ENCODE measurements around the gene OGDH. TPM values are rescaled to one million over a fixed set of nuclear protein-coding genes. Genes with fewer than 3 reads are reported as not detected.
"Not testable (repeated sequence)": the region's sequence is repeated elsewhere in the genome, so short reads cannot be mapped to it uniquely, and the experiment has no call there.

OGDH gene
- total RNA-seq, 6 experiments from 2014 or later = 46.6 to 63.2 (median 55.8) TPM

DNA sequence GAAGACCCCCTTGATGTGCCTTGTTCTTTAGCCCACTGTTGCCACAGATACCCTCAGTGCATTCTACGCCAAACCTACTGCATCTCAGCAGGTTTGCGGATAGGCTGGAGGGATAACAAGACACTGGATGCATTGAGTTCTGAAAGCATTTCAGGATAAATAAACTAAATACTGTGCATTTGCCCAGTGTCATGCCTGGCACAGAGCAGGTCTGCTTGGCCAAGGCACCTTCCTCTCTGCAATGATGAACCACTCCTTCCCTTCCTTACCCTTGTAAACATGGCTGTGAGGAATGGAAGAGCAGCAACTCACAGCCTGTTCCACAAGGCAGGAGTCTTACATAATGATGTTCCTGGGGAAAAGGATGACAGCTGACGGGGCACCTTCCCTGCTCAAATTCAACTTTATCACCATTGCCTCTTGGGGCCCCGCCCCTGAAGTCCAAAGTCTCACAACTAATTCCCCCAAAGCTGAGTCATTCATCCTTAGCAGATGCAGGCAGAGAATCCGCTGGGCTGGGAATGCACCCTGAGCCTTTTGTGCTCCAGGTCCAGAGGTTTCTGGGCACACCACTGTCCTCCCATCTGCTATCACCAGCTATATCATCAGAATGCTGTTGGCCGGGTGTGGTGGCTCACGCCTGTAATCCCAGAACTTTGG is 44.3 kb upstream of the OGDH start:
- H3K4me1 ChIP-seq = peaks cover 0 to 30% (median 9%) of the 10 kb centered on the region in 4 donors
- H3K27me3 ChIP-seq = no peaks in the 10 kb centered on the region
- TF ChIP-seq, protein P1, sequence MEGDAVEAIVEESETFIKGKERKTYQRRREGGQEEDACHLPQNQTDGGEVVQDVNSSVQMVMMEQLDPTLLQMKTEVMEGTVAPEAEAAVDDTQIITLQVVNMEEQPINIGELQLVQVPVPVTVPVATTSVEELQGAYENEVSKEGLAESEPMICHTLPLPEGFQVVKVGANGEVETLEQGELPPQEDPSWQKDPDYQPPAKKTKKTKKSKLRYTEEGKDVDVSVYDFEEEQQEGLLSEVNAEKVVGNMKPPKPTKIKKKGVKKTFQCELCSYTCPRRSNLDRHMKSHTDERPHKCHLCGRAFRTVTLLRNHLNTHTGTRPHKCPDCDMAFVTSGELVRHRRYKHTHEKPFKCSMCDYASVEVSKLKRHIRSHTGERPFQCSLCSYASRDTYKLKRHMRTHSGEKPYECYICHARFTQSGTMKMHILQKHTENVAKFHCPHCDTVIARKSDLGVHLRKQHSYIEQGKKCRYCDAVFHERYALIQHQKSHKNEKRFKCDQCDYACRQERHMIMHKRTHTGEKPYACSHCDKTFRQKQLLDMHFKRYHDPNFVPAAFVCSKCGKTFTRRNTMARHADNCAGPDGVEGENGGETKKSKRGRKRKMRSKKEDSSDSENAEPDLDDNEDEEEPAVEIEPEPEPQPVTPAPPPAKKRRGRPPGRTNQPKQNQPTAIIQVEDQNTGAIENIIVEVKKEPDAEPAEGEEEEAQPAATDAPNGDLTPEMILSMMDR (IDR thresholded peaks at IDR 0.05) = no peak
- TF ChIP-seq POLR2A (IDR thresholded peaks at IDR 0.05) = no peak
- no peaks in the 10 kb centered on the region for H3K9me3 ChIP-seq
- DNase-seq (peak; percentile 52 to 67 (median 52)), ATAC-seq (peak in 3 of 4 donors; percentile 30 to 55 (median 48))
- peaks cover 0 to 27% (median 3%) of the 10 kb centered on the region in 4 donors for H3K36me3 ChIP-seq
- H3K4me3 ChIP-seq = no peak overlapping the region
- WGBS (ENCODE audit: insufficient coverage, low coverage, low lambda C conversion rate, missing lambda C conversion rate) = 57% methylated on average over 7 of the region's 7 CpGs
- peak overlapping the region in 1 of 3 donors; percentile 80 for H3K27ac ChIP-seq
- intact Hi-C loops (cut with DNase I) = loop anchor here (10.0 kb wide), 2 partner anchors 67 to 77 kb away; partner anchors contain the start of gene NUDCD3 (in 1 of the 2)

GRCh38 chr7:44562622-44562962 is 43.8 kb upstream of the OGDH start:
- H3K4me3 ChIP-seq, H3K9me3 ChIP-seq, H3K27me3 ChIP-seq, ATAC-seq: not testable (repeated sequence)
- WGBS (ENCODE audit: insufficient coverage, low coverage, low lambda C conversion rate, missing lambda C conversion rate) = 33% methylated on average over 3 of the region's 8 CpGs
- peaks cover 0 to 30% (median 9%) of the 10 kb centered on the region in 4 donors for H3K4me1 ChIP-seq
- H3K27ac ChIP-seq = peak overlapping the region in 2 of 3 donors; percentile 27 to 80
- intact Hi-C loops (cut with DNase I) = loop anchor here (10.0 kb wide), 2 partner anchors 68 to 78 kb away; partner anchors contain the start of gene NUDCD3 (in 1 of the 2)
- peak in 1 of 3 donors; percentile 21 for DNase-seq
- peaks cover 2 to 32% (median 6%) of the 10 kb centered on the region in 4 donors for H3K36me3 ChIP-seq

DNA sequence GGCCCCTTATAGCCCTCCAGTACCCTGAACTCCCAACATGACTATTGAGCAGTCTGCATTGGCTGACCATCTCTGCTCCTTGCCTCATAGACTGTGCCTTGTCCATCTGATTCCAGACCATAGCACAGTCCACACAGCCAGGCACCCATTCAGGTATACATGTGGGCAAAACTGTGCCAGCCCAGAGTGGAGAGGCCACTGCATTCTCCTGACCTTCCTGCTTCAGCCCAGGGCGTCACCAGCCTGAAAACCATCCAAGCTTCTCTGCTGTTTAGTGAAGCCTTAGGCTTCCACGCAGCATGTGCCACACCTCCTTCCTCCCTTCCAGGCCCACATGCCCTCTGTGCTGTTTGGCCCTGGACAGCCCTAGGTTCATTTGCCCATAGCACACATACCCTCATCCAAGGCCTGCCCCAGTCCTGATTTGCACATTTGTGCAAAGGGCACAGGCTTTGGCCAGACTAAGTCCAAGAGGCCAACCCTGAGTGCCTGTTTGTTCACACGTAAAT is 43.2 kb upstream of the OGDH start:
- Histone ChIP-seq H3K27me3 (no peaks in the 10 kb centered on the region), H3K27ac (peak overlapping the region in 2 of 3 donors; percentile 81 to 88), H3K4me1 (peaks cover 0 to 30% (median 9%) of the 10 kb centered on the region in 4 donors), H3K4me3 (no peak overlapping the region), H3K9me3 (no peaks in the 10 kb centered on the region), H3K36me3 (peaks cover 5 to 38% (median 11%) of the 10 kb centered on the region in 4 donors)
- peak; percentile 76 to 90 (median 84) for ATAC-seq
- 29% methylated on average over 3 of the region's 3 CpGs for WGBS (ENCODE audit: insufficient coverage, low coverage, low lambda C conversion rate, missing lambda C conversion rate)
- intact Hi-C loops (cut with DNase I) = loop anchor here (10.0 kb wide), 2 partner anchors 68 to 78 kb away; partner anchors contain the start of gene NUDCD3 (in 1 of the 2)
- peak; percentile 74 to 96 (median 93) for DNase-seq
- TF ChIP-seq, protein P1 (IDR thresholded peaks at IDR 0.05) = no peak
- no peak for TF ChIP-seq POLR2A (IDR thresholded peaks at IDR 0.05)

GRCh38 chr7:44564606-44565005 is 41.8 kb upstream of the OGDH start:
- Histone ChIP-seq H3K9me3 (no peaks in the 10 kb centered on the region), H3K27ac (peak overlapping the region in 1 of 3 donors; percentile 88), H3K4me1 (peaks cover 0 to 30% (median 9%) of the 10 kb centered on the region in 4 donors), H3K4me3 (no peak overlapping the region), H3K27me3 (no peaks in the 10 kb centered on the region), H3K36me3 (peaks cover 11 to 52% (median 21%) of the 10 kb centered on the region in 4 donors)
- intact Hi-C loops (cut with DNase I) = loop anchor here (10.0 kb wide), 2 partner anchors 70 to 80 kb away; partner anchors contain the start of gene NUDCD3 (in 1 of the 2)
- ATAC-seq (no peak), DNase-seq (no peak)
- TF ChIP-seq POLR2A (IDR thresholded peaks at IDR 0.05) = no peak
- TF ChIP-seq, protein P1 (IDR thresholded peaks at IDR 0.05) = no peak
- WGBS (ENCODE audit: insufficient coverage, low coverage, low lambda C conversion rate, missing lambda C conversion rate) = 86% methylated on average over 1 of the region's 2 CpGs
